Fibroblast of lung (primary cell): ENCODE data around the gene FOXK2.

Experiments used
- EZH2 ChIP-seq: IDR thresholded peaks from 2 replicates; pipeline ENCODE4 v1.5.1; 2012; ENCODE audit warnings: low read length, control low read depth, mild to moderate bottlenecking; ENCODE audit errors: missing control alignments
- TF ChIP-seq, protein P1 (sequence below), 2 donors: IDR thresholded peaks in 1 of 2; conservative IDR thresholded peaks in 1 of 2; 1 replicate in 1 of 2; 2 replicates in 1 of 2; pipeline ENCODE4 v1.5.1; 2011 to 2012; ENCODE audit warnings: low read length in 2 of 2, control low read depth in 1 of 2, inconsistent platforms in 1 of 2, low read depth in 1 of 2, mild to moderate bottlenecking in 1 of 2

DNA sequence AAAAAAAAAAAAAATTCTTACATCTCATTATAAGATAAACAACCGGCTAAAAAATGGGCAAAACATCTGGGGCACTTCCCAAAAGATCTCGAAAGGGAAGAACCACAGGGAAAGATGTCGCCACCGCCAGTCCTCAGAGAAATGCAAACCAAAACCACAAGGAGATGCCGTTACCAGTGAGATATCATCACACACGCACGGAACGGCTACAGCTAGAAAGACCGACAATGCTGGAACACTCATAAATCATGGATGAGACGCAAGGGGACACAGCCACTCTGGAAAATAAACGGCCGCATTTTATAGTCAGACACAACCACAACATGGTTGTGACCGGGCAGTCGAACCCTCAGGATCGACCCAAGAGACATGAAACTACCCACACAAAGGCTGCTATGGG, 104.2 kb downstream of the FOXK2 start:
- TF ChIP-seq, protein P1, sequence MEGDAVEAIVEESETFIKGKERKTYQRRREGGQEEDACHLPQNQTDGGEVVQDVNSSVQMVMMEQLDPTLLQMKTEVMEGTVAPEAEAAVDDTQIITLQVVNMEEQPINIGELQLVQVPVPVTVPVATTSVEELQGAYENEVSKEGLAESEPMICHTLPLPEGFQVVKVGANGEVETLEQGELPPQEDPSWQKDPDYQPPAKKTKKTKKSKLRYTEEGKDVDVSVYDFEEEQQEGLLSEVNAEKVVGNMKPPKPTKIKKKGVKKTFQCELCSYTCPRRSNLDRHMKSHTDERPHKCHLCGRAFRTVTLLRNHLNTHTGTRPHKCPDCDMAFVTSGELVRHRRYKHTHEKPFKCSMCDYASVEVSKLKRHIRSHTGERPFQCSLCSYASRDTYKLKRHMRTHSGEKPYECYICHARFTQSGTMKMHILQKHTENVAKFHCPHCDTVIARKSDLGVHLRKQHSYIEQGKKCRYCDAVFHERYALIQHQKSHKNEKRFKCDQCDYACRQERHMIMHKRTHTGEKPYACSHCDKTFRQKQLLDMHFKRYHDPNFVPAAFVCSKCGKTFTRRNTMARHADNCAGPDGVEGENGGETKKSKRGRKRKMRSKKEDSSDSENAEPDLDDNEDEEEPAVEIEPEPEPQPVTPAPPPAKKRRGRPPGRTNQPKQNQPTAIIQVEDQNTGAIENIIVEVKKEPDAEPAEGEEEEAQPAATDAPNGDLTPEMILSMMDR (conservative IDR thresholded peaks at IDR 0.05 in 1 of 2, IDR thresholded peaks at IDR 0.05 in 1 of 2; ENCODE audit: low read depth in 1 of 2, low read length in 2 of 2): no peak
- TF ChIP-seq EZH2: no peak
